Endothelial cell of umbilical vein (primary cell): ENCODE results near the gene PCDH7. TPM values are rescaled to one million over a fixed set of nuclear protein-coding genes. Genes with fewer than 3 reads are reported as not detected.

Experiments used
- BruUV-seq: library from RNA; stranded (reverse); fragments of 400-500 nt; replicated peaks from 2 replicates; lab custom pipeline; 2021; lab: Mats Ljungman, UMichigan
- CTCF ChIA-PET: fragments of 300-600, 350-600 bp; sonication (Branson Sonifier 250); formaldehyde crosslinking; loops from one replicate; lab custom pipeline; 2021; ENCODE audit warnings: antibody characterized with exemption, inconsistent platforms; lab: Charles Lee
- POLR2A ChIA-PET: fragments of 300-600, 350-600 bp; sonication (Branson Sonifier 250); formaldehyde crosslinking; loops from one replicate; lab custom pipeline; 2021; ENCODE audit warnings: antibody characterized with exemption, inconsistent platforms; lab: Charles Lee
- DNase-seq: peaks from one replicate; pipeline ENCODE4 v3.0.0-alpha.2; 2011; ENCODE audit warnings: low read depth, low spot score
- FAIRE-seq: peaks from 2 replicates; lab custom pipeline; 2011; peaks lifted over from hg19 to GRCh38; lab: Jason Lieb, UNC
- H2AFZ ChIP-seq: 2 replicates; pipeline ENCODE4 v1.6.0; 2012; ENCODE audit warnings: low read depth, low read length, control low read depth, inconsistent platforms
- H3K27ac ChIP-seq: 2 replicates; pipeline ENCODE4 v1.5.1; 2011; ENCODE audit warnings: low read depth, mild to moderate bottlenecking, control low read depth, low read length, moderate library complexity; ENCODE audit not compliant: insufficient read depth
- H3K27me3 ChIP-seq, 2 experiments: 2 replicates each; pipeline versions ENCODE4 v1.6.0 to v1.6.1; 2011; ENCODE audit warnings: low read length in 2 of 2, mixed read lengths in 1 of 2; ENCODE audit not compliant: control insufficient read depth in 2 of 2, insufficient read depth in 2 of 2
- H3K36me3 ChIP-seq, 2 experiments: 2 replicates in 1 of 2; 3 replicates in 1 of 2; pipeline ENCODE4 v1.5.1; 2011; ENCODE audit warnings: low read length in 2 of 2, mild to moderate bottlenecking in 1 of 2, moderate library complexity in 1 of 2; ENCODE audit not compliant: control insufficient read depth in 2 of 2, insufficient read depth in 2 of 2; ENCODE audit errors: extremely low read depth in 1 of 2
- H3K4me1 ChIP-seq: 3 replicates; pipeline ENCODE4 v1.5.1; 2011; ENCODE audit warnings: mild to moderate bottlenecking, low read length; ENCODE audit not compliant: control insufficient read depth, insufficient read depth; ENCODE audit errors: extremely low read depth
- H3K4me2 ChIP-seq: 2 replicates; pipeline ENCODE4 v1.6.1; 2011; ENCODE audit warnings: low read length, control low read depth, mixed read lengths; ENCODE audit not compliant: insufficient read depth
- H3K4me3 ChIP-seq, 3 experiments: fragments of 200-600 bp in 1 of 3; sonication (generic), shearing (Covaris generic) in 1 of 3; replicated peaks in 1 of 3; 2 replicates each; pipeline ENCODE4 v1.5.1; 2011 to 2016; ENCODE audit warnings: control low read depth in 3 of 3, low read length in 3 of 3, mild to moderate bottlenecking in 2 of 3, inconsistent platforms in 1 of 3, low read depth in 1 of 3, moderate library complexity in 1 of 3; ENCODE audit not compliant: insufficient read depth in 1 of 3
- H3K79me2 ChIP-seq: 2 replicates; pipeline ENCODE4 v1.6.0; 2012; ENCODE audit warnings: low read length, inconsistent platforms; ENCODE audit not compliant: control insufficient read depth, insufficient read depth
- H3K9ac ChIP-seq: replicated peaks from 2 replicates; pipeline ENCODE3; 2011; ENCODE audit warnings: low read length, control low read depth; ENCODE audit not compliant: insufficient read depth; ENCODE audit errors: extremely low read depth
- H3K9me1 ChIP-seq: replicated peaks from 3 replicates; pipeline ENCODE4 v1.6.0; 2011; ENCODE audit warnings: mild to moderate bottlenecking, low read length; ENCODE audit not compliant: control insufficient read depth, insufficient read depth; ENCODE audit errors: extremely low read depth
- H3K9me3 ChIP-seq: replicated peaks from 2 replicates; pipeline ENCODE4 v1.5.1; 2012; ENCODE audit warnings: low read length, inconsistent platforms; ENCODE audit not compliant: control insufficient read depth, insufficient read depth
- H4K20me1 ChIP-seq: replicated peaks from 2 replicates; pipeline ENCODE3; 2011; ENCODE audit warnings: mild to moderate bottlenecking, low read length; ENCODE audit not compliant: control insufficient read depth, insufficient read depth; ENCODE audit errors: extremely low read depth
- CTCF ChIP-seq, 2 donors: IDR thresholded peaks; 1 replicate in 1 of 2; 2 replicates in 1 of 2; pipeline ENCODE4 v1.5.1; 2011; ENCODE audit warnings: low read length in 2 of 2, mild to moderate bottlenecking in 2 of 2, moderate library complexity in 2 of 2, control low read depth in 1 of 2, inconsistent platforms in 1 of 2, low read depth in 1 of 2; ENCODE audit not compliant: insufficient read depth in 1 of 2; ENCODE audit errors: extremely low read depth in 1 of 2
- EZH2 ChIP-seq: IDR thresholded peaks from 2 replicates; pipeline ENCODE4 v1.6.1; 2012; ENCODE audit warnings: borderline replicate concordance, low read depth, mild to moderate bottlenecking, moderate library complexity, low read length, inconsistent platforms; ENCODE audit not compliant: severe bottlenecking
- FOS ChIP-seq: IDR thresholded peaks from 2 replicates; pipeline ENCODE4 v1.6.1; 2011; ENCODE audit warnings: mild to moderate bottlenecking, low read length, moderate library complexity, borderline replicate concordance; ENCODE audit not compliant: insufficient read depth
- GATA2 ChIP-seq: IDR thresholded peaks from 2 replicates; pipeline ENCODE4 v1.7.0; 2011; ENCODE audit warnings: low read depth, mild to moderate bottlenecking, moderate library complexity, mixed read lengths, low read length; ENCODE audit not compliant: insufficient read length, insufficient read depth
- JUN ChIP-seq: IDR thresholded peaks from 2 replicates; pipeline ENCODE4 v1.6.1; 2011; ENCODE audit warnings: borderline replicate concordance, low read depth; ENCODE audit not compliant: insufficient read length, insufficient read depth
- MYC ChIP-seq: IDR thresholded peaks from one replicate; pipeline ENCODE4 v1.6.1; 2011; ENCODE audit warnings: mild to moderate bottlenecking, low read depth, low read length
- POLR2AphosphoS5 ChIP-seq: IDR thresholded peaks from 2 replicates; pipeline ENCODE4 v1.6.1; 2012; ENCODE audit warnings: low read depth, mild to moderate bottlenecking, control low read depth, low read length, moderate library complexity; ENCODE audit not compliant: insufficient read depth
- dilution Hi-C: fragments of 300-500 bp; cut with MboI; formaldehyde crosslinking; loops from one replicate; pipeline ENCODE4 v1.15.0; 2019; ENCODE audit warnings: low sequenced_read_pairs; ENCODE audit not compliant: extremely low pct_ligation_motif_present
- intact Hi-C: fragments of 100-400 bp; cut with micrococcal nuclease; formaldehyde crosslinking; loops from one replicate; pipeline ENCODE4 v1.10.0; 2022
- polyA plus RNA-seq, 4 experiments: library from polyadenylated mRNA; depleted of rRNA in 3 of 4; stranded (reverse) in 3 of 4; unstranded in 1 of 4; fragments of >200 nt; gene quantifications; 2 replicates each; pipeline versions ENCODE4 v1.2.1 to v1.2.3, GENCODE V29; 2011 to 2012; ENCODE audit warnings: missing spikeins in 1 of 4
- total RNA-seq: library from RNA; stranded (reverse); gene quantifications from 2 replicates; pipeline ENCODE4 v1.2.3, GENCODE V29; 2021
- TF ChIP-seq, protein P1 (sequence below): IDR thresholded peaks from 2 replicates; pipeline ENCODE4 v1.6.1; 2011; ENCODE audit not compliant: insufficient read depth, insufficient read length

The PCDH7 gene
- total and polyA plus RNA-seq, 2 donors (not counting 3 experiments of a cell fraction or from before 2014, with no cell fraction given): 9.5 to 16.6 TPM

- Histone ChIP-seq H3K4me2 (peak overlapping the region; percentile 84), H3K9me3 (no peaks in the 10 kb centered on the region), H3K4me3 (peak overlapping the region; percentile 8 to 63 (median 47)), H3K4me1 (peaks cover 65% of the 10 kb centered on the region), H3K79me2 (peaks cover 66% of the 10 kb centered on the region), H4K20me1 (no peaks in the 10 kb centered on the region), H3K36me3 (no peaks in the 10 kb centered on the region), H3K27ac (no peak overlapping the region), H3K9me1 (no peaks in the 10 kb centered on the region), H2AFZ (peak overlapping the region; percentile 59), H3K27me3 (no peaks in the 10 kb centered on the region), H3K9ac (peak overlapping the region; percentile 14)
- dilution Hi-C loops (no loop called here), intact Hi-C loops (no loop called here)
- FAIRE-seq (no peak), DNase-seq (peak; percentile 69)
- TF ChIP-seq GATA2: no peak
- TF ChIP-seq POLR2AphosphoS5: no peak
- no peak for TF ChIP-seq FOS
- TF ChIP-seq JUN: no peak
- no peak for TF ChIP-seq CTCF (IDR thresholded peaks at IDR 0.05; ENCODE audit: extremely low read depth in 1 of 2, insufficient read depth in 1 of 2, low read depth in 1 of 2, low read length in 2 of 2)
- no peak for TF ChIP-seq EZH2
- TF ChIP-seq, protein P1, sequence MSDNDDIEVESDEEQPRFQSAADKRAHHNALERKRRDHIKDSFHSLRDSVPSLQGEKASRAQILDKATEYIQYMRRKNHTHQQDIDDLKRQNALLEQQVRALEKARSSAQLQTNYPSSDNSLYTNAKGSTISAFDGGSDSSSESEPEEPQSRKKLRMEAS: no peak
- no peak for TF ChIP-seq MYC
- ChIA-PET POLR2A (no interaction called here), CTCF (interaction anchor here (1.0 to 1.6 kb wide), 4 partner anchors 30 to 44 kb away, joined by 3 to 6 read pairs (median 4); no protein-coding TSS in a partner anchor)
- BruUV-seq: no TSS peak
These were observed 4.1 kb downstream of the PCDH7 start for GRCh38 chr4:30724247-30724646.
